K562 (cell line): ENCODE measurements around the gene TPCN1. TPM values are rescaled to one million over a fixed set of nuclear protein-coding genes. Genes with fewer than 3 reads are reported as not detected.

ENCODE experiments used
- ATAC-seq: fragments of 200-7000 bp; cut with Tn5 transposase; 3 replicates; pipeline ENCODE4 v1.9.1; 2020; ENCODE audit warnings: moderate library complexity
- BruUV-seq: library from RNA; stranded (reverse); fragments of 400-500 nt; replicated peaks from 2 replicates; lab custom pipeline; 2021; lab: Mats Ljungman, UMichigan
- CTCF ChIA-PET: fragments of 300-600 bp; formaldehyde crosslinking; extraction: SDS; loops from one replicate; lab custom pipeline; 2021; ENCODE audit warnings: low intra/inter-chr PET ratio; lab: Yijun Ruan, JAX
- POLR2A ChIA-PET: fragments of 300-600, 350-650 bp; sonication (Branson Sonifier 250); formaldehyde crosslinking; extraction: SDS; loops from one replicate; lab custom pipeline; 2021; ENCODE audit warnings: antibody characterized with exemption, inconsistent platforms; lab: Yijun Ruan, JAX
- DNase-seq, 4 experiments: peaks; one replicate each; pipeline versions ENCODE4 v3.0.0 to v3.0.0-alpha.2; 2011 to 2018; ENCODE audit warnings: low spot score in 3 of 4, mixed read lengths in 3 of 4; ENCODE audit errors: extremely low read depth in 1 of 4
- FAIRE-seq: peaks from 2 replicates; lab custom pipeline; 2011; peaks lifted over from hg19 to GRCh38; lab: Jason Lieb, UNC
- H2AFZ ChIP-seq: 2 replicates; pipeline ENCODE4 v1.6.0; 2011; ENCODE audit warnings: low read depth, low read length, control low read depth, inconsistent platforms
- H3K27ac ChIP-seq: fragments of 200-600 bp; 3 replicates; pipeline ENCODE4 v1.8.0; 2011; ENCODE audit warnings: low read depth, mild to moderate bottlenecking, control low read depth, inconsistent platforms, low read length, moderate library complexity, mixed read lengths; ENCODE audit errors: extremely low read depth
- H3K27me3 ChIP-seq, 2 experiments: fragments of 300-600 bp in 1 of 2; 2 replicates in 1 of 2; 3 replicates in 1 of 2; pipeline versions ENCODE4 v1.6.0 to v1.8.0; 2011; ENCODE audit warnings: inconsistent platforms in 2 of 2, low read length in 2 of 2, mild to moderate bottlenecking in 1 of 2, mixed read lengths in 1 of 2, moderate library complexity in 1 of 2; ENCODE audit not compliant: control insufficient read depth in 2 of 2, insufficient read depth in 2 of 2
- H3K36me3 ChIP-seq: fragments of 300-600 bp; 3 replicates; pipeline ENCODE4 v1.8.0; 2011; ENCODE audit warnings: mild to moderate bottlenecking, low read length, inconsistent platforms; ENCODE audit not compliant: control insufficient read depth, insufficient read depth
- H3K4me1 ChIP-seq, 2 experiments: fragments of 200-600 bp in 1 of 2; replicated peaks in 1 of 2; 2 replicates in 1 of 2; 3 replicates in 1 of 2; pipeline versions ENCODE4 v1.5.1 to v1.8.0; 2011; ENCODE audit warnings: inconsistent platforms in 2 of 2, low read length in 2 of 2, mild to moderate bottlenecking in 1 of 2, mixed read lengths in 1 of 2, moderate library complexity in 1 of 2; ENCODE audit not compliant: control insufficient read depth in 2 of 2, insufficient read depth in 2 of 2
- H3K4me2 ChIP-seq: 2 replicates; pipeline ENCODE4 v1.6.1; 2011; ENCODE audit warnings: low read length, control low read depth, inconsistent platforms, mixed read lengths; ENCODE audit not compliant: insufficient read depth
- H3K4me3 ChIP-seq: fragments of 200-600 bp; sonication (generic), shearing (Covaris generic); 2 replicates; pipeline ENCODE4 v1.5.1; 2016; ENCODE audit warnings: control low read depth, inconsistent platforms
- H3K79me2 ChIP-seq: fragments of 200-600 bp; 3 replicates; pipeline ENCODE4 v1.8.0; 2011; ENCODE audit warnings: low read length, inconsistent platforms; ENCODE audit not compliant: control insufficient read depth, insufficient read depth
- H3K9ac ChIP-seq, 2 experiments: 2 replicates each; pipeline versions ENCODE4 v1.6.0 to v1.6.1; 2011; ENCODE audit warnings: low read depth in 2 of 2, low read length in 2 of 2, control low read depth in 1 of 2, inconsistent platforms in 1 of 2, mild to moderate bottlenecking in 1 of 2, mixed read lengths in 1 of 2; ENCODE audit not compliant: insufficient read depth in 1 of 2
- H3K9me1 ChIP-seq: one replicate; pipeline ENCODE4 v1.6.0; 2011; ENCODE audit warnings: inconsistent platforms, mild to moderate bottlenecking, low read length, moderate library complexity; ENCODE audit not compliant: control insufficient read depth, insufficient read depth
- H3K9me3 ChIP-seq: replicated peaks from 2 replicates; pipeline ENCODE4 v1.5.1; 2011; ENCODE audit warnings: low read depth, low read length, inconsistent platforms; ENCODE audit not compliant: control insufficient read depth, insufficient read depth
- H4K20me1 ChIP-seq: replicated peaks from 2 replicates; pipeline ENCODE4 v1.6.1; 2011; ENCODE audit warnings: low read length, inconsistent platforms, mixed read lengths; ENCODE audit not compliant: control insufficient read depth, insufficient read depth
- BCL6 ChIP-seq: fragments of 250-450 bp; sonication (Bioruptor Pico); IDR thresholded peaks from 2 replicates; pipeline ENCODE4 v1.4.0; 2020
- DPF2 ChIP-seq: fragments of 450-650 bp; IDR thresholded peaks from 2 replicates; pipeline ENCODE4 v1.6.1; 2016
- HDAC2 ChIP-seq: fragments of 450-650 bp; IDR thresholded peaks from 2 replicates; pipeline ENCODE4 v1.6.1; 2016; ENCODE audit warnings: mild to moderate bottlenecking
- MAZ ChIP-seq, 2 experiments: fragments of 450-650 bp in 1 of 2; sonication (generic) in 1 of 2; formaldehyde crosslinking; IDR thresholded peaks in 1 of 2; conservative IDR thresholded peaks in 1 of 2; 2 replicates each; pipeline versions ENCODE4 v1.4.0 to v1.5.0; 2020; ENCODE audit warnings: mild to moderate bottlenecking in 1 of 2, missing genetic modification reagents in 1 of 2
- NFIC ChIP-seq: fragments of 450-650 bp; IDR thresholded peaks from 2 replicates; pipeline ENCODE4 v1.6.1; 2017; ENCODE audit warnings: mild to moderate bottlenecking, inconsistent platforms
- PHB2 ChIP-seq: fragments of 450-650 bp; IDR thresholded peaks from 2 replicates; pipeline ENCODE4 v1.6.1; 2017; ENCODE audit warnings: low read depth
- PREB ChIP-seq: sonication (generic); formaldehyde crosslinking; IDR thresholded peaks from 2 replicates; pipeline ENCODE4 v1.8.1; 2023; ENCODE audit warnings: mild to moderate bottlenecking, missing genetic modification reagents
- ZNF253 ChIP-seq: fragments of 250-450 bp; sonication (Bioruptor Pico); conservative IDR thresholded peaks from 2 replicates; pipeline ENCODE4 v1.6.1; 2021; ENCODE audit warnings: mild to moderate bottlenecking
- WGBS: fragments of 100-300 bp; shearing (Covaris generic); methylation state at CpG from one replicate; pipeline ENCODE4 v1.1.6; 2016; ENCODE audit warnings: low coverage, mixed read lengths; ENCODE audit not compliant: insufficient coverage; ENCODE audit errors: missing lambda C conversion rate; 5-methylcytosine and 5-hydroxymethylcytosine counted together
- in situ Hi-C: fragments of 300-500 bp; cut with MboI; formaldehyde crosslinking; loops from 4 replicates; pipeline ENCODE4 v1.15.0; 2018; ENCODE audit warnings: inconsistent platforms, mixed read lengths
- intact Hi-C: fragments of 100-400 bp; cut with micrococcal nuclease; formaldehyde crosslinking; loops from 2 replicates; pipeline ENCODE4 v1.14.2; 2022
- polyA plus RNA-seq, 8 experiments: library from polyadenylated mRNA; depleted of rRNA in 4 of 8; stranded (reverse) in 5 of 8; unstranded in 3 of 8; fragments of >200 nt; fragmentation: Nextera tagmentation in 2 of 8; fragmentation: Illumina TruSeq in 1 of 8; extraction: Ambion mirVana in 2 of 8; extraction: Trizol in 1 of 8; gene quantifications; 2 replicates each; pipeline versions ENCODE4 v1.2.1 to v1.2.3, GENCODE V29; 2011 to 2014; ENCODE audit warnings: inconsistent platforms in 1 of 8, missing spikeins in 1 of 8
- total RNA-seq, 7 experiments: library from RNA; depleted of rRNA in 6 of 7; stranded (reverse); fragments of >200 nt in 6 of 7; fragmentation: Illumina TruSeq in 2 of 7; extraction: Trizol in 2 of 7; gene quantifications; 2 replicates each; pipeline versions ENCODE4 v1.2.1 to v1.2.3, GENCODE V29; 2011 to 2021; ENCODE audit warnings: low replicate concordance in 1 of 7

The TPCN1 gene
- total and polyA plus RNA-seq, 9 of the 15 experiments (the other 6 are each of a cell fraction or from before 2014, with no cell fraction given) = 0.80 to 23.8 (median 7.4) TPM

- TF ChIP-seq ZNF253 (CRISPR knock-in tag) (no peak), PREB (CRISPR knock-in tag) (no peak), HDAC2 (no peak), PHB2 (no peak), MAZ (CRISPR knock-in tag; conservative IDR thresholded peaks at IDR 0.05 in 1 of 2, IDR thresholded peaks at IDR 0.05 in 1 of 2) (no peak), DPF2 (no peak)
Measured at GRCh38 chr12:113244047-113244460, 22.8 kb downstream of the TPCN1 start (continued).

GRCh38 chr12:113244478-113244958 lies 23.3 kb downstream of the TPCN1 start:
- FAIRE-seq = no peak
- no peaks in the 10 kb centered on the region for H3K27me3 ChIP-seq
- no peak overlapping the region for H3K27ac ChIP-seq
- peaks cover 22 to 29% of the 10 kb centered on the region in 2 experiments for H3K4me1 ChIP-seq
- H2AFZ ChIP-seq = 0 out of 2 replicates have a peak overlapping the region, but pooled peaks have one; percentile 21
- no peak overlapping the region for H3K4me2 ChIP-seq
- no peak for DNase-seq
- TF ChIP-seq BCL6 (CRISPR knock-in tag) = no peak
- TF ChIP-seq NFIC = peak; percentile 16; the same call in 1 of the 2 replicates
- in situ Hi-C loops (no loop called here), intact Hi-C loops (no loop called here)
- H3K79me2 ChIP-seq = no peaks in the 10 kb centered on the region
- ATAC-seq = no peak
- WGBS = 86% methylated on average over 16 of the region's 16 CpGs
- H3K9me1 ChIP-seq = no peaks in the 10 kb centered on the region
- no peaks in the 10 kb centered on the region for H3K9me3 ChIP-seq
- no peak overlapping the region for H3K4me3 ChIP-seq
- BruUV-seq = no TSS peak
- H3K36me3 ChIP-seq = peaks cover 40% of the 10 kb centered on the region; the same call in 2 of the 3 replicates
- CTCF ChIA-PET = no interaction called here
- H4K20me1 ChIP-seq = no peaks in the 10 kb centered on the region
- H3K9ac ChIP-seq = no peak overlapping the region; a peak in 1 of 4 replicates
- POLR2A ChIA-PET = interaction anchor here (0.7 to 1.9 kb wide), 2 partner anchors 14 to 23 kb away, joined by 3 to 5 read pairs; partner anchors contain the start of gene TPCN1
